HG03469 (cell line): ENCODE measurements around the gene MAP4K5.

ENCODE experiments used
- ATAC-seq: cut with Tn5 transposase; IDR thresholded peaks from one replicate; pipeline ENCODE4 v1.9.1; 2021; ENCODE audit warnings: mild to moderate bottlenecking, moderate library complexity, moderate number of reproducible peaks; ENCODE audit not compliant: unreplicated experiment

MAP4K5 gene

GRCh38 chr14:50479041-50479440, 53.3 kb downstream of the MAP4K5 start:
- ATAC-seq = no peak

- no peak for ATAC-seq
Measured at GRCh38 chr14:50477760-50478159, 54.6 kb downstream of the MAP4K5 start.

DNA sequence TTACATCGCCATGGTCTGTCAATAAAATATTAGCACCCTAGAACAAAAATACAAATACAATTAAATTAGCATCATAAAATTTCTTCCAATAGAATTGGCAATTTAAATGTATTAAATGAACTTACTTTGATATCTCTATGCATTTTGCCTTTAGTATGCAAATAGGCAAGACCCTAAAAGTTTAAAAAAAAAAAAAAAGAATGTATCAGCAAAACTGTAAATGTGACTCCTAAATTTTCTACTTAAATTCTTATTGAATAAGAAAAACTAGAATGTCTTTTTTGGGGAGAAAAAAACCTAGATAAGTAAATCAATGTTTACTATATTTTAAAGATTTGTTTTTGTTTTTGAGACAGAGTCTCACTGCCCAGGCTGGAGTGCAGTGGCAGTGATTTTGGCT, 56.2 kb downstream of the MAP4K5 start:
- ATAC-seq = no peak

DNA sequence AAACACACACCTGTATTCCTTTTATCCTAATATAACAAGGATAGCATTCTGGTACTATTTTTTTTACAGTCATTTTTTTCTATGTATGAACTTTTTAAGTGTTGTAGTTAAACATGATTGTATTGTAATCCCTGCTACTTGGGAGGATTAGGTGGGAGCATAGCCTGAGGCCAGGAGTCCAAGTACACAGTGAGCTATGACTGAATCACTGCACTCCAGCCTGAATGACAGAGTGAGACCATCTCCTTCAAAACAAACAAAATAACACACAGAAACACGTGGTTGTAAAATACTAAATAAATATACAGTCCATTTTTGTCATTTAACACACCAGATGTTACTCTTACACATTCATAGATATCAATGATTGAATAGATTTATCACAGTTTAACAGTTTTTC, 56.9 kb downstream of the MAP4K5 start:
- ATAC-seq = no peak

DNA sequence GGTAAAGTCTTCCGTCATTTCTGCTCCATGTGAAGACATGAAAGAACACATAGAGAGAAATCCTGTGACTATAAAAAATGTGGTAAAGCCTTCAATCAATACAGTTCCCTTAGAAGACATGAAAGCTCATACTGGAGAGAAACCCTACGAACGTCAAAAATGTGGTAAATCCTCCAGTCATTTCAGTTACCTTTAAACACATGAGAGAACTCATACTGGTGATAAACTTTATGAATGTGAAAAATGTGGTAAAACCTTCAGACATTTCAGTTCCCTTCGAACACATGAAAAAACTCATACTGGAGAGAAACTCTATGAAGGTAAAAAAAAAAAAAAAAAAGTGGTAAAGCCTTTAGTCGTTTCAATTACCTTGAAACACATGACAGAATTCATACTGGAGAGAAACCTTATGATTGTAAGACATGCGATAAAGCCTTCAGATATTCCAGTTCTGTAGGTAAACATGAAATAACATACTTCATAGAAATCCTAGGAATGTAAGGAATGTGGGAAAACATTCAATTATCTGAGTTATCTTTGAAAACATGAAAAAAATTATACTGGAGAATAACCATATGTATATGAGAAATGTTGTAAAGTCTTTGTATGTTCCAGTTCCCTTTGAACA, 60.4 kb downstream of the MAP4K5 start:
- no peak for ATAC-seq

DNA sequence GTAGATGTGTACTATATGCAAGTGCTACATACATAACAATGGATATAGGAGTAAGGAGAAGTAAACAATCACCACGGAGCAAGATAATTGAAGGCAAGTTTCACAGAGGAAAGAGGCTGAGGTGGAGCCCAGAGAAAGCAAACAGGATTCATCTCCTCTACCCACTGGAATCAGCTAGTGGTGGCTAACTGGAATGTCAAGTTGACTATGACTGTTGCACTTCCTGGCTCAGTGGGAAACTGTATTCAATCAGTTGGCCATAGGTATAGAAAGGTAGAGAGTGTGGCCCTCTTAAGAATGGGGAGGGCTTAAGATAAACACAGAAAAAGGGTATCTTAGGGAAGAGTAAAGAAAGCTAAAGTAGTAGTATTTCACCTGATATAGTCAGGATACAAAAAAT, 62.4 kb downstream of the MAP4K5 start:
- ATAC-seq = no peak

DNA sequence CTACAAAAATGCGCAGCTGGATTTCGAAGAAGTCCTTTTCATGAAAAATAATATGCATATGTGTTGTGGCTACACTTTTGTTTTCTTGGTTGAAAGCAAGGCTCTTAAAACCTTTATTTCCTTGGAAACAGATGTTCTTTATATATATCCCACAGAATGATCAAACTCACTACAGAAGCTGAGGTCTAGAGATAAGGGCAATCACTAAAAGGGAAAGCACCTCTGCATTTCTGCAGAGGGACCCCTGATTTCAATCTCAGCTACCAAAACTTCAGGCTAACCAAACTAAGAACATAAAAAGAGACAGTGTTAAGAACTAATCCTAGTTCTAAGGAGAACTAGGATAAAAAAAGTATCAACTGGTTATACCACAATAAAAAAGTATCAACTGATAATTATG, 70.3 kb downstream of the MAP4K5 start:
- ATAC-seq = no peak

- no peak for ATAC-seq
Measured at GRCh38 chr14:50453869-50454268, 78.5 kb downstream of the MAP4K5 start.

- ATAC-seq = no peak
Measured at GRCh38 chr14:50452979-50453705, 79.2 kb downstream of the MAP4K5 start.

GRCh38 chr14:50452296-50452695, 80.1 kb downstream of the MAP4K5 start:
- no peak for ATAC-seq

DNA sequence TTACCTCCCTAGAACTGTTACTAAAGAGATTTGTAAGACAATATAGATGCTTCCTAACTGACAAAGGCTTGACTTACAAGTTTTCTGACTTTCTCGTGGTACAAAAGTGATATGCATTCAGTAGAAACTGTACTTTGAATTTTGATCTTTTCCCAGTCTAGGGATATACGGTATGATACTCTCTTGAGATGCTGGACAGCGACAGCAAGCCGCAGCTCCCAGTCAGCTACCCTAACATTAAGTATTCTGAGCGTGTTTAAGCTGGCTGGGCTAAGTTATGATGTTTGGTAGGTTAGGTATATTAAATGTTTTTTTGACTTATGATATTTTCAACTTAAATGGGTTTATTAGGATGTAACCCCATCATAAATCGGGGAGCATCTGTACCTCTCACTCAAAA, 80.5 kb downstream of the MAP4K5 start:
- no peak for ATAC-seq

- ATAC-seq = no peak
Measured at GRCh38 chr14:50447461-50447860, 84.9 kb downstream of the MAP4K5 start.

DNA sequence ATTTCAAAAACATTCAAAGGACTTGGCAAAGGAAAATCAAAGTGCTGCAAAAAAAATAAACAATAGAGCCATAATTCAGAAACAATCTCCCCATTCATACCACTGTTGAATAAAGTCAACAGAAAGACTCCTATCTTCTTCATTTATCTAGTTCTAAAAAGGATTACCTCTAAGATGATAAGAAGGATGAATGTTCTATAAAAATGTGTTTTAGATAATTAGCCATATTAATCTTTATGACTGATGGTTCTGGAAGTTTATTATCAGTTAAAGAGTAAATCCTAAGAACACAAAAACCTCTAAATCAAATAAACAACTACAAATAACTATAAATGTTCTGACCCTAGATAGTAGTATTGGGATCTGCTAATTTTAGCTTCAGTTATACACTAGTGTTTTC, 97.8 kb downstream of the MAP4K5 start:
- ATAC-seq = no peak

- ATAC-seq = no peak
Measured at GRCh38 chr14:50432131-50432530, 100.2 kb downstream of the MAP4K5 start.

- ATAC-seq = no peak
Measured at GRCh38 chr14:50425816-50426215, 106.6 kb downstream of the MAP4K5 start.

GRCh38 chr14:50425105-50425504, 107.3 kb downstream of the MAP4K5 start:
- no peak for ATAC-seq

- no peak for ATAC-seq
Measured at GRCh38 chr14:50423529-50423928, 108.8 kb downstream of the MAP4K5 start.

GRCh38 chr14:50421499-50421898, 110.9 kb downstream of the MAP4K5 start:
- ATAC-seq = no peak

GRCh38 chr14:50417853-50418252, 114.5 kb downstream of the MAP4K5 start:
- no peak for ATAC-seq

DNA sequence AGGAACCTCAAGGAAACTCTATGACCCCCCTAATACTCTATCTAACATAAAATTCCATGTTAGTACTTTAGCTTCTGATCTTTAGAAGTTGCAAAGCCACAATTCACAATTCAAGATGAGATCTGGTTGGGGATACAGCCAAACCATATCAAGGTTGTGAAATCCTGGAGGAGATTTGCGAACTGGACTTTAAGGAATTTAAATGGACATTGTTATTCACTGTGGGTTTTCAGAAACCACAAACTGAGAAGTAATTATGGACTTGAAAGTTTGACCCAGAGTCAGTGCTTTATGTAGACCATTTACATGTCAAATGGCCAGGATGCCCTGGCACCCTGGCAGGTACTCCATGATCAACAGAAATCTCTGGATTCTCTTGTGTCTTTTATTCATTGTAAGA, 121.4 kb downstream of the MAP4K5 start:
- ATAC-seq = no peak

DNA sequence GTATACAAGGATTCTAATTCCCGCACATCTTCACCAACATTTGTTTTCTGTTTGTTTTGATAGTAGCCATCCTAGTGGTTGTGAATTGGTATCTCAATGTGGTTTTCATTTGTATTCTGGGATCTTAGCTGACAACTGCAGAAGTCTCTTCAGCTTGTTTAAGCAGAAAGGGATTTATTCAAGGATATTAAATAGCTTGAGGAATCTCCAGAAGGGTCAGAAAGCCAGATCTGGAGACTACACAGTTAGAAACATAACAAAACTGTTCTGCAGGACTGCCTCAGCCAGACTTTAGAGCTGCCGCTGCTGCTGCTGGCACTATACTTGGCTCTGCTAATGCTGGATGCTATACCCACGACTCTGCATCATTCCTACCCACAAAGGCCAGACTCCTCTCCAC, 122.3 kb downstream of the MAP4K5 start:
- ATAC-seq = no peak

DNA sequence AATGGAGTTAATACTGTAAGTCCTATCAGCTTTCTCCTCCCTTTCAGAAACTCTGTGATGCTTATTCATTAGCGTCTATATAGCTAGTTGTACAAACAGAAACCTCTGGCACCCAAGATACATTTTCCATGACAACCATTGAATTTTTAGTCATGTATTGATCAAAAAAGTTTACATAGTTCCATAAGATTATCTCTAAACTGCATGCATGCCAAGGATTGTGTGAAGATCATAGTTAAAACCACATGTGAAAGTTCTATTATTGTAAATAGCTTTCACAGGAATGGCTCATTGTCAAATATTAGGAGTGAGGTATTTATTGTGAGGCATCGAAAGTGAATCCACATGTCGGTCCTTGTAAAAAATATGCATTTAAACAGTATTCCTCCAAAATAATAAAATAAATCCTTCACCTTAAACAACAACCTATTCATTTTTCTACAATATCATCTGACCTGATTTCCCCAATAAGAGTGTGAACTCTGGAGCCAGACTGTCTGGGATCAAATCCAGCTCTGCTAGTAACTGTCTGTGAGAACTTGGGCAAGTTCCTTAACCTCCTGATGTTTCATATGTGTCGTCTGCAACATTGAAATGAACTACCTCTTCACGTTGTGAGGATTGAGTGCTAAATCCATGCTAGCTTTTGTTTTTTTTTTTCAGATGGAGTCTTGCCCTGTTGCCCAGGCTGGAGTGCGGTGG, 125.1 kb downstream of the MAP4K5 start:
- no peak for ATAC-seq
